ENCODE results near the gene PPM1H.
A peak's percentile ranks its signal among the peaks of the same experiment; 100 is the strongest.

PPM1H gene

GRCh38 chr12:62658910-62659309 lies 276.0 kb downstream of the PPM1H start:
- H3K36me3 ChIP-seq (ENCODE audit: control insufficient read depth, insufficient read depth, low read length) = no peaks in the 10 kb centered on the region
- H3K4ac ChIP-seq (ENCODE audit: low read depth, low read length) = peak overlapping the region; percentile 46
- H3K4me2 ChIP-seq (ENCODE audit: low read length) = no peak overlapping the region
- peak overlapping the region; percentile 24 for H3K18ac ChIP-seq (ENCODE audit: low read length)
- H3K4me1 ChIP-seq (ENCODE audit: control insufficient read depth, low read depth, low read length) = peaks cover 29% of the 10 kb centered on the region
- no peak overlapping the region for H3K23ac ChIP-seq (ENCODE audit: low read length)
- peak overlapping the region; percentile 60 for H3K27ac ChIP-seq (ENCODE audit: low read depth, low read length)
- peak overlapping the region; percentile 98 for H2AK5ac ChIP-seq (ENCODE audit: low read length)
- peak overlapping the region; percentile 54 for H3K9ac ChIP-seq (ENCODE audit: low read length)
- H3K27me3 ChIP-seq (ENCODE audit: insufficient read depth, low read length, poor library complexity) = no peaks in the 10 kb centered on the region
- no peaks in the 10 kb centered on the region for H3K79me1 ChIP-seq (ENCODE audit: low read length)
- peak overlapping the region; percentile 95 for H2BK5ac ChIP-seq (ENCODE audit: low read length)
- peak overlapping the region; percentile 95 for H2BK120ac ChIP-seq (ENCODE audit: low read depth, low read length)
- H3K56ac ChIP-seq (ENCODE audit: low read length) = peak overlapping the region; percentile 84
- WGBS (ENCODE audit: extremely low coverage, insufficient coverage, low lambda C conversion rate) = no CpG with 5 or more reads among the region's 7 CpGs
- no peaks in the 10 kb centered on the region for H3K79me2 ChIP-seq (ENCODE audit: control insufficient read depth, insufficient read depth, low read length)
- no peak overlapping the region for H3K4me3 ChIP-seq (ENCODE audit: low read length)
- H4K8ac ChIP-seq (ENCODE audit: low read depth, low read length) = no peak overlapping the region
- peak; percentile 35 for DNase-seq
- peak overlapping the region; percentile 77 for H4K5ac ChIP-seq (ENCODE audit: low read length)
- peak overlapping the region; percentile 28 for H2BK15ac ChIP-seq (replicated peaks; ENCODE audit: low read depth)

GRCh38 chr12:62657363-62657632 lies 277.7 kb downstream of the PPM1H start:
- peak overlapping the region; percentile 15 for H2BK5ac ChIP-seq (ENCODE audit: low read length)
- no peak for DNase-seq
- H3K23ac ChIP-seq (ENCODE audit: low read length) = peak overlapping the region; percentile 39
- no peak overlapping the region for H4K5ac ChIP-seq (ENCODE audit: low read length)
- peak overlapping the region; percentile 92 for H3K18ac ChIP-seq (ENCODE audit: low read length)
- no peaks in the 10 kb centered on the region for H3K36me3 ChIP-seq (ENCODE audit: control insufficient read depth, insufficient read depth, low read length)
- H2BK120ac ChIP-seq (ENCODE audit: low read depth, low read length) = peak overlapping the region; percentile 63
- no peak overlapping the region for H3K4me2 ChIP-seq (ENCODE audit: low read length)
- H3K79me1 ChIP-seq (ENCODE audit: low read length) = no peaks in the 10 kb centered on the region
- H3K4me3 ChIP-seq (ENCODE audit: low read length) = no peak overlapping the region
- H2AK5ac ChIP-seq (ENCODE audit: low read length) = peak overlapping the region; percentile 45
- no peaks in the 10 kb centered on the region for H3K27me3 ChIP-seq (ENCODE audit: insufficient read depth, low read length, poor library complexity)
- peak overlapping the region; percentile 9 for H3K9ac ChIP-seq (ENCODE audit: low read length)
- no CpG with 5 or more reads among the region's 1 CpG for WGBS (ENCODE audit: extremely low coverage, insufficient coverage, low lambda C conversion rate)
- H3K27ac ChIP-seq (ENCODE audit: low read depth, low read length) = no peak overlapping the region
- H2BK15ac ChIP-seq (replicated peaks; ENCODE audit: low read depth) = no peak overlapping the region
- peak overlapping the region; percentile 19 for H3K56ac ChIP-seq (ENCODE audit: low read length)
- H3K4ac ChIP-seq (ENCODE audit: low read depth, low read length) = no peak overlapping the region
- H3K79me2 ChIP-seq (ENCODE audit: control insufficient read depth, insufficient read depth, low read length) = no peaks in the 10 kb centered on the region
- H4K8ac ChIP-seq (ENCODE audit: low read depth, low read length) = no peak overlapping the region
- peaks cover 33% of the 10 kb centered on the region for H3K4me1 ChIP-seq (ENCODE audit: control insufficient read depth, low read depth, low read length)

- Histone ChIP-seq H4K5ac (ENCODE audit: low read length) (peak overlapping the region; percentile 10), H3K56ac (ENCODE audit: low read length) (peak overlapping the region; percentile 19), H3K27me3 (ENCODE audit: insufficient read depth, low read length, poor library complexity) (no peaks in the 10 kb centered on the region), H3K4me2 (ENCODE audit: low read length) (no peak overlapping the region), H2BK15ac (replicated peaks; ENCODE audit: low read depth) (no peak overlapping the region), H3K4me3 (ENCODE audit: low read length) (no peak overlapping the region), H3K79me1 (ENCODE audit: low read length) (no peaks in the 10 kb centered on the region), H3K36me3 (ENCODE audit: control insufficient read depth, insufficient read depth, low read length) (no peaks in the 10 kb centered on the region), H3K9ac (ENCODE audit: low read length) (peak overlapping the region; percentile 22), H3K23ac (ENCODE audit: low read length) (peak overlapping the region; percentile 39), H2BK5ac (ENCODE audit: low read length) (peak overlapping the region; percentile 15), H2AK5ac (ENCODE audit: low read length) (peak overlapping the region; percentile 45), H3K79me2 (ENCODE audit: control insufficient read depth, insufficient read depth, low read length) (no peaks in the 10 kb centered on the region), H3K4ac (ENCODE audit: low read depth, low read length) (peak overlapping the region; percentile 28), H3K18ac (ENCODE audit: low read length) (peak overlapping the region; percentile 92), H3K27ac (ENCODE audit: low read depth, low read length) (no peak overlapping the region), H2BK120ac (ENCODE audit: low read depth, low read length) (peak overlapping the region; percentile 63), H3K4me1 (ENCODE audit: control insufficient read depth, low read depth, low read length) (peaks cover 33% of the 10 kb centered on the region), H4K8ac (ENCODE audit: low read depth, low read length) (no peak overlapping the region)
- no peak for DNase-seq
- no CpG with 5 or more reads among the region's 6 CpGs for WGBS (ENCODE audit: extremely low coverage, insufficient coverage, low lambda C conversion rate)
Observed at GRCh38 chr12:62656591-62657362, 278.2 kb downstream of the PPM1H start.

GRCh38 chr12:62655666-62656151 lies 279.2 kb downstream of the PPM1H start:
- no peak overlapping the region for H3K4me2 ChIP-seq (ENCODE audit: low read length)
- peak overlapping the region; percentile 41 for H3K4ac ChIP-seq (ENCODE audit: low read depth, low read length)
- no peak overlapping the region for H4K5ac ChIP-seq (ENCODE audit: low read length)
- peak overlapping the region; percentile 25 for H3K27ac ChIP-seq (ENCODE audit: low read depth, low read length)
- no peak overlapping the region for H2BK120ac ChIP-seq (ENCODE audit: low read depth, low read length)
- no peak for DNase-seq
- no peaks in the 10 kb centered on the region for H3K79me2 ChIP-seq (ENCODE audit: control insufficient read depth, insufficient read depth, low read length)
- H3K4me1 ChIP-seq (ENCODE audit: control insufficient read depth, low read depth, low read length) = peaks cover 33% of the 10 kb centered on the region
- no peaks in the 10 kb centered on the region for H3K36me3 ChIP-seq (ENCODE audit: control insufficient read depth, insufficient read depth, low read length)
- no peak overlapping the region for H4K8ac ChIP-seq (ENCODE audit: low read depth, low read length)
- H3K9ac ChIP-seq (ENCODE audit: low read length) = no peak overlapping the region
- H3K79me1 ChIP-seq (ENCODE audit: low read length) = no peaks in the 10 kb centered on the region
- no peak overlapping the region for H2BK15ac ChIP-seq (replicated peaks; ENCODE audit: low read depth)
- H3K27me3 ChIP-seq (ENCODE audit: insufficient read depth, low read length, poor library complexity) = no peaks in the 10 kb centered on the region
- H3K4me3 ChIP-seq (ENCODE audit: low read length) = no peak overlapping the region
- peak overlapping the region; percentile 66 for H2AK5ac ChIP-seq (ENCODE audit: low read length)
- H2BK5ac ChIP-seq (ENCODE audit: low read length) = peak overlapping the region; percentile 77
- H3K18ac ChIP-seq (ENCODE audit: low read length) = peak overlapping the region; percentile 29
- H3K23ac ChIP-seq (ENCODE audit: low read length) = no peak overlapping the region
- WGBS (ENCODE audit: extremely low coverage, insufficient coverage, low lambda C conversion rate) = no CpG with 5 or more reads among the region's 8 CpGs
- H3K56ac ChIP-seq (ENCODE audit: low read length) = peak overlapping the region; percentile 85

GRCh38 chr12:62654326-62655241 lies 280.4 kb downstream of the PPM1H start:
- no peak overlapping the region for H2BK15ac ChIP-seq (replicated peaks; ENCODE audit: low read depth)
- H3K9ac ChIP-seq (ENCODE audit: low read length) = peak overlapping the region; percentile 59
- H2AK5ac ChIP-seq (ENCODE audit: low read length) = peak overlapping the region; percentile 99
- peak overlapping the region; percentile 61 for H3K18ac ChIP-seq (ENCODE audit: low read length)
- DNase-seq = peak; percentile 82
- H4K8ac ChIP-seq (ENCODE audit: low read depth, low read length) = no peak overlapping the region
- peaks cover 28% of the 10 kb centered on the region for H3K4me1 ChIP-seq (ENCODE audit: control insufficient read depth, low read depth, low read length)
- peak overlapping the region; percentile 85 for H3K56ac ChIP-seq (ENCODE audit: low read length)
- H3K79me2 ChIP-seq (ENCODE audit: control insufficient read depth, insufficient read depth, low read length) = no peaks in the 10 kb centered on the region
- H3K27me3 ChIP-seq (ENCODE audit: insufficient read depth, low read length, poor library complexity) = no peaks in the 10 kb centered on the region
- H3K4ac ChIP-seq (ENCODE audit: low read depth, low read length) = peak overlapping the region; percentile 40
- H3K79me1 ChIP-seq (ENCODE audit: low read length) = no peaks in the 10 kb centered on the region
- peak overlapping the region; percentile 96 for H2BK5ac ChIP-seq (ENCODE audit: low read length)
- H3K23ac ChIP-seq (ENCODE audit: low read length) = peak overlapping the region; percentile 97
- no peak overlapping the region for H3K4me3 ChIP-seq (ENCODE audit: low read length)
- H4K5ac ChIP-seq (ENCODE audit: low read length) = no peak overlapping the region
- WGBS (ENCODE audit: extremely low coverage, insufficient coverage, low lambda C conversion rate) = no CpG with 5 or more reads among the region's 21 CpGs
- H2BK120ac ChIP-seq (ENCODE audit: low read depth, low read length) = peak overlapping the region; percentile 69
- H3K36me3 ChIP-seq (ENCODE audit: control insufficient read depth, insufficient read depth, low read length) = no peaks in the 10 kb centered on the region
- H3K27ac ChIP-seq (ENCODE audit: low read depth, low read length) = peak overlapping the region; percentile 79
- H3K4me2 ChIP-seq (ENCODE audit: low read length) = no peak overlapping the region
